ENCODE data around the gene CCDC112. TPM values are rescaled to one million over a fixed set of nuclear protein-coding genes. Genes with fewer than 3 reads are reported as not detected.

CCDC112 gene
- total RNA-seq, 4 donors from 2014 or later = 4.7 to 7.2 (median 4.8) TPM

- no peaks in the 10 kb centered on the region for H3K9me3 ChIP-seq
- H3K27me3 ChIP-seq = no peaks in the 10 kb centered on the region
- DNase-seq = no peak
- 91 to 92% methylated on average over 1 of the region's 1 CpG for WGBS, 2 donors
- intact Hi-C loops (cut with DNase I) = no loop called here
- H3K4me1 ChIP-seq = no peaks in the 10 kb centered on the region
- H3K4me3 ChIP-seq = no peak overlapping the region
- no peaks in the 10 kb centered on the region for H3K36me3 ChIP-seq
- no peak for TF ChIP-seq POLR2A (IDR thresholded peaks at IDR 0.05)
- TF ChIP-seq CTCF (IDR thresholded peaks at IDR 0.05) = no peak
- H3K27ac ChIP-seq = no peak overlapping the region
Observed at GRCh38 chr5:115282131-115282530, 14.3 kb downstream of the CCDC112 start.

GRCh38 chr5:115274584-115274983 is 21.9 kb downstream of the CCDC112 start:
- TF ChIP-seq CTCF (IDR thresholded peaks at IDR 0.05) (no peak), POLR2A (IDR thresholded peaks at IDR 0.05) (no peak)
- no peak for DNase-seq
- 76 to 83% methylated on average over 3 of the region's 3 CpGs for WGBS, 2 donors
- no peaks in the 10 kb centered on the region for H3K9me3 ChIP-seq
- no peaks in the 10 kb centered on the region for H3K27me3 ChIP-seq
- intact Hi-C loops (cut with DNase I) = no loop called here
- H3K27ac ChIP-seq = no peak overlapping the region
- H3K36me3 ChIP-seq = peaks cover 0 to 45% (median 0%) of the 10 kb centered on the region in 3 donors
- H3K4me1 ChIP-seq = no peaks in the 10 kb centered on the region
- H3K4me3 ChIP-seq = no peak overlapping the region

GRCh38 chr5:115272297-115272958 is 24.0 kb downstream of the CCDC112 start:
- H3K36me3 ChIP-seq = peaks cover 0 to 51% (median 0%) of the 10 kb centered on the region in 3 donors
- WGBS, 2 donors = 84 to 93% methylated on average over 3 of the region's 3 CpGs
- TF ChIP-seq CTCF (IDR thresholded peaks at IDR 0.05) = no peak
- TF ChIP-seq POLR2A (IDR thresholded peaks at IDR 0.05) = no peak

GRCh38 chr5:115271295-115272050 is 25.0 kb downstream of the CCDC112 start:
- DNase-seq = no peak
- Histone ChIP-seq H3K4me3 (no peak overlapping the region), H3K27ac (no peak overlapping the region), H3K4me1 (no peaks in the 10 kb centered on the region), H3K36me3 (peaks cover 0 to 54% (median 0%) of the 10 kb centered on the region in 3 donors), H3K27me3 (no peaks in the 10 kb centered on the region), H3K9me3 (no peaks in the 10 kb centered on the region)
- TF ChIP-seq CTCF (IDR thresholded peaks at IDR 0.05) = no peak
- TF ChIP-seq POLR2A (IDR thresholded peaks at IDR 0.05) = no peak
- WGBS, 2 donors = 75 to 96% methylated on average over 6 of the region's 6 CpGs
- intact Hi-C loops (cut with DNase I) = no loop called here

More at GRCh38 chr5:115272297-115272958, 24.0 kb downstream of the CCDC112 start:
- H3K4me1 ChIP-seq = no peaks in the 10 kb centered on the region
- no peaks in the 10 kb centered on the region for H3K9me3 ChIP-seq
- no peak for DNase-seq
- no peak overlapping the region for H3K27ac ChIP-seq
- H3K4me3 ChIP-seq = no peak overlapping the region
- intact Hi-C loops (cut with DNase I) = no loop called here
- no peaks in the 10 kb centered on the region for H3K27me3 ChIP-seq

- Histone ChIP-seq H3K4me3 (no peak overlapping the region), H3K27me3 (no peaks in the 10 kb centered on the region), H3K27ac (no peak overlapping the region), H3K4me1 (peaks cover 0 to 7% (median 0%) of the 10 kb centered on the region in 3 donors), H3K36me3 (peaks cover 0 to 31% (median 0%) of the 10 kb centered on the region in 3 donors), H3K9me3 (no peaks in the 10 kb centered on the region)
- TF ChIP-seq CTCF (IDR thresholded peaks at IDR 0.05) (no peak), POLR2A (IDR thresholded peaks at IDR 0.05) (no peak)
- intact Hi-C loops (cut with DNase I) = no loop called here
- DNase-seq = no peak
Observed at GRCh38 chr5:115267617-115268016, 28.8 kb downstream of the CCDC112 start.

All from esophagus squamous epithelium (tissue), 5 donors.